Transverse colon (tissue), 3 donors: ENCODE measurements around the gene RAB20.

Experiments used
- CTCF ChIP-seq, 5 experiments: fragments of 200-600 bp in 3 of 5; fragments of 450-650 bp in 2 of 5; sonication (generic) in 3 of 5; IDR thresholded peaks; 1 replicate in 2 of 5; 2 replicates in 3 of 5; pipeline ENCODE4 v1.5.1; 2016 to 2017; ENCODE audit warnings: antibody characterized with exemption in 5 of 5, inconsistent platforms in 3 of 5, mild to moderate bottlenecking in 2 of 5, moderate library complexity in 1 of 5
- EP300 ChIP-seq: sonication (generic); formaldehyde crosslinking; IDR thresholded peaks from one replicate; pipeline ENCODE4 v1.6.1; 2017; ENCODE audit warnings: antibody characterized with exemption, low read depth

GRCh38 chr13:110519046-110519445, 42.5 kb downstream of the RAB20 start:
- no peak for TF ChIP-seq CTCF (IDR thresholded peaks at IDR 0.05)
- no peak for TF ChIP-seq EP300
